ENCODE results near the gene ATRIP. TPM values are rescaled to one million over a fixed set of nuclear protein-coding genes. Genes with fewer than 3 reads are reported as not detected.

The ATRIP gene
- total and polyA plus RNA-seq, 2 donors = 6.2 to 8.4 TPM

DNA sequence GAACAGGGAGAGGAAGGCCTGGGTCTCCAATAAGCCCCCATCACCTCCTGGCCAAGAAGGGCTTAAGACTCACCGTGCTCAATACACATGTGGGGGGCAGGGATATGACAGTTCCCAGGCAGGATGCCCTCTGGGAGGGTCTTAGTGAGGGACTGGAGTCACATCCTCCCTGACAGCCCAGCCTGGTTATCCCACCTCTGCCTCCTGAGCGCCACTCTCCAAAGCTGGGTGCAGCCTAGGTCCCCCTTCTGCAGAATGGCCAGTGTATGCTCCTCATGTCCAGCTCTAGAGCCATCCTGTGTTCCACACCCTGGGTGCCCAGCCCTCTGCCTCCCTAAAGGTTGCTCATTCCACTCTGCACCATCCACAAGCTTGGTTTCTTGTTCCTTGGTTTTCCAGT is 58.6 kb downstream of the ATRIP start:
- Histone ChIP-seq H3K4me3 (ENCODE audit: low read length in 2 of 2) (no peak overlapping the region), H3K36me3 (ENCODE audit: control insufficient read depth in 2 of 2, insufficient read depth in 2 of 2, low read length in 1 of 2) (no peaks in the 10 kb centered on the region), H3K4me1 (ENCODE audit: control insufficient read depth in 2 of 2, insufficient read depth in 2 of 2, low read length in 2 of 2) (peaks cover 4 to 32% of the 10 kb centered on the region in 2 donors), H3K27ac (ENCODE audit: low read depth in 1 of 2, low read length in 1 of 2) (no peak overlapping the region), H3K9me3 (ENCODE audit: control insufficient read depth in 2 of 2, insufficient read depth in 1 of 2, low read length in 1 of 2) (peaks cover 0 to 3% of the 10 kb centered on the region in 2 donors), H3K27me3 (ENCODE audit: control insufficient read depth in 2 of 2, insufficient read depth in 1 of 2, low read length in 1 of 2) (peaks cover 30 to 55% of the 10 kb centered on the region in 2 donors)
- DNase-seq (ENCODE audit: low read depth in 6 of 9, low spot score in 9 of 9) = no peak
- WGBS = 96% methylated on average over 2 of the region's 2 CpGs

DNA sequence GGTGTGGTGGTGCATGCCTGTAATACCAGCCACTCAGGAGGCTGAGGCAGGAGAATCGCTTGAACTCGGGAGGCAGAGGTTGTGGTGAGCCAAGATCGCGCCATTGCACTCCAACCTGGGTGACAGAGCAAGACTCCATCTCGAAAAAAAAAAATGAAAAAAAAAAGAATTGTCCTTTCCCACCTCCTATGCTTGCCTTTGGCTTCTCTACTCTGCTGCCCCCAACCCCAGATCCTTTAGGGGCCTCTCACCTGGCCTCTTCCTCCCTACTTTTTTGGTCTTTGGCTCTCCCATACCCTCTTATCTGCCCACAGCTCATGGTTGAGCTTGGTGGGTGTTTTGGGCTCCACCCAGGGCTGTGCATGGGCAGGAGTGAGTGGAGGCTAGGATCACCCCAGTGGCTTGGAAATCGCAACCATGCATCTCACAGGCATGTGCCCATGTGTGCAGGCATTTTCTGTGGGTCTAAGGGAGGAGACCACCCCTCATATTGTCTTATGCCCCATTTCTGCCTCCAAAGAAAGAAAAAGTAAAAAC is 59.5 kb downstream of the ATRIP start:
- peaks cover 0 to 3% of the 10 kb centered on the region in 2 donors for H3K9me3 ChIP-seq (ENCODE audit: control insufficient read depth in 2 of 2, insufficient read depth in 1 of 2, low read length in 1 of 2)
- H3K4me3 ChIP-seq (ENCODE audit: low read length in 2 of 2) = no peak overlapping the region
- peaks cover 4 to 32% of the 10 kb centered on the region in 2 donors for H3K4me1 ChIP-seq (ENCODE audit: control insufficient read depth in 2 of 2, insufficient read depth in 2 of 2, low read length in 2 of 2)
- no peak for DNase-seq (ENCODE audit: low read depth in 6 of 9, low spot score in 9 of 9)
- peaks cover 30 to 58% of the 10 kb centered on the region in 2 donors for H3K27me3 ChIP-seq (ENCODE audit: control insufficient read depth in 2 of 2, insufficient read depth in 1 of 2, low read length in 1 of 2)
- 95% methylated on average over 6 of the region's 6 CpGs for WGBS
- no peaks in the 10 kb centered on the region for H3K36me3 ChIP-seq (ENCODE audit: control insufficient read depth in 2 of 2, insufficient read depth in 2 of 2, low read length in 1 of 2)
- no peak overlapping the region for H3K27ac ChIP-seq (ENCODE audit: low read depth in 1 of 2, low read length in 1 of 2)

DNA sequence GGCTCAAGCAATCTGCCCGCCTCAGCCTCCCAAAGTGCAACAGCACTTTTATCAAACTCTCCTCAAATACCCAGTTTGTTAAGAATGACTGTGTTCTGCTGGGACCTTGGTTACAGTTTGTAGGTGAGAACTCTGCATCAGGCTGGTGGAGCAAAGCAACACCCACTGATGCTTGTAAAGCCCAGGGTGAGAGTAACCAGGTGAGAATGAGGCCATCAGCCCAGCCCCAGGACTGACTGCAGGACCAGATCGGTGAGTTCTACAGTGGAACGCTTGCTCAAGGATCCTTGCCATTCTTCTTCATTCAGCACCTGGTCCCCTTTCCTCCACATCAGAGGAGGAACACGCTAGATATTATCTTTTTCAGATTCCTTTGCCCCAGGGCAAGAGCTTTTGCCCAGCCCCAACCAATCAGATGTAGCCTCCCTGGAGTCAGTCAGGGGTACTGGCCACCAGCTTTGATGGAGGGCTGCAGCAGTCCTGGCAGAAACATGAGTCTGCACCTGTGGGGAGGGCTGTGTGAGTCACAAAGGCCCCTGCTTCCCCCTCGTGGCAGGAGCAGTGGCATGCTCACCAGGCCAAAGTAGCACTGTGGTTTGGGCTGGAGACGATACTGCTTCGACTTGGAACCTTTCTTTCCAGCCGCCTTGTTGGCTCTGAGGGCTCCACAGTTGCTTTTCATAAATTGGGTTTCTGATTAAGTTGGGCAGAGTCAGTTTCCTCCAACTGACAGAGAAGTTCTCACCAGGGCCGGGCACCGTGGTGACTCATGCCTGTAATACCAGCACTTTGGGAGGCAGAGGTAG is 60.9 kb downstream of the ATRIP start:
- Histone ChIP-seq H3K36me3 (ENCODE audit: control insufficient read depth in 2 of 2, insufficient read depth in 2 of 2, low read length in 1 of 2) (no peaks in the 10 kb centered on the region), H3K4me3 (ENCODE audit: low read length in 2 of 2) (no peak overlapping the region), H3K4me1 (ENCODE audit: control insufficient read depth in 2 of 2, insufficient read depth in 2 of 2, low read length in 2 of 2) (peaks cover 4 to 32% of the 10 kb centered on the region in 2 donors), H3K27ac (ENCODE audit: low read depth in 1 of 2, low read length in 1 of 2) (peak overlapping the region in 1 of 2 donors; percentile 43), H3K9me3 (ENCODE audit: control insufficient read depth in 2 of 2, insufficient read depth in 1 of 2, low read length in 1 of 2) (peaks cover 0 to 3% of the 10 kb centered on the region in 2 donors), H3K27me3 (ENCODE audit: control insufficient read depth in 2 of 2, insufficient read depth in 1 of 2, low read length in 1 of 2) (peaks cover 30 to 50% of the 10 kb centered on the region in 2 donors)
- DNase-seq (ENCODE audit: low read depth in 6 of 9, low spot score in 9 of 9) = peak; percentile 24 to 83 (median 57)
- WGBS = 30% methylated on average over 10 of the region's 10 CpGs

DNA sequence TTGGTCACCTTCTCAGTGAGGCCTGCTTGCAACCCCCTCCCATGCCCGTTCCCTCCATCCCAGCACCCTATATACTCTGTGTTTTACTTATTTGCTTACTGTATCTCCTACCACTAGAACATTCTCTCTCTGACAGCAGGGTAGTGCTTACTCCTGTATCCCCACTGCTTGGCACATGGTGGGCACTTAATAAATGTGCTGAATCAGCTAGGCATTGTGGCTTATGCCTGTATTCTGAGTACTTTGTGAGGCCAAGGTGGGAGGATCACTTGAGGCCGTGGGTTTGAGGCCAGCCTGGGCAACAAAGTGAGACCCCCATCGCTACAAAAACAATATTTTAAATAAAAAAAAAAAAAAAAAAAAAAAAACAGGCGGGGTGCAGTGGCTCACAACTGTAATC is 65.0 kb downstream of the ATRIP start:
- peaks cover 4 to 32% of the 10 kb centered on the region in 2 donors for H3K4me1 ChIP-seq (ENCODE audit: control insufficient read depth in 2 of 2, insufficient read depth in 2 of 2, low read length in 2 of 2)
- DNase-seq (ENCODE audit: low read depth in 6 of 9, low spot score in 9 of 9) = no peak
- no peaks in the 10 kb centered on the region for H3K36me3 ChIP-seq (ENCODE audit: control insufficient read depth in 2 of 2, insufficient read depth in 2 of 2, low read length in 1 of 2)
- H3K4me3 ChIP-seq (ENCODE audit: low read length in 2 of 2) = no peak overlapping the region
- H3K27ac ChIP-seq (ENCODE audit: low read depth in 1 of 2, low read length in 1 of 2) = no peak overlapping the region
- peaks cover 0 to 12% of the 10 kb centered on the region in 2 donors for H3K27me3 ChIP-seq (ENCODE audit: control insufficient read depth in 2 of 2, insufficient read depth in 1 of 2, low read length in 1 of 2)
- WGBS = 96% methylated on average over 4 of the region's 4 CpGs
- no peaks in the 10 kb centered on the region for H3K9me3 ChIP-seq (ENCODE audit: control insufficient read depth in 2 of 2, insufficient read depth in 1 of 2, low read length in 1 of 2)

DNA sequence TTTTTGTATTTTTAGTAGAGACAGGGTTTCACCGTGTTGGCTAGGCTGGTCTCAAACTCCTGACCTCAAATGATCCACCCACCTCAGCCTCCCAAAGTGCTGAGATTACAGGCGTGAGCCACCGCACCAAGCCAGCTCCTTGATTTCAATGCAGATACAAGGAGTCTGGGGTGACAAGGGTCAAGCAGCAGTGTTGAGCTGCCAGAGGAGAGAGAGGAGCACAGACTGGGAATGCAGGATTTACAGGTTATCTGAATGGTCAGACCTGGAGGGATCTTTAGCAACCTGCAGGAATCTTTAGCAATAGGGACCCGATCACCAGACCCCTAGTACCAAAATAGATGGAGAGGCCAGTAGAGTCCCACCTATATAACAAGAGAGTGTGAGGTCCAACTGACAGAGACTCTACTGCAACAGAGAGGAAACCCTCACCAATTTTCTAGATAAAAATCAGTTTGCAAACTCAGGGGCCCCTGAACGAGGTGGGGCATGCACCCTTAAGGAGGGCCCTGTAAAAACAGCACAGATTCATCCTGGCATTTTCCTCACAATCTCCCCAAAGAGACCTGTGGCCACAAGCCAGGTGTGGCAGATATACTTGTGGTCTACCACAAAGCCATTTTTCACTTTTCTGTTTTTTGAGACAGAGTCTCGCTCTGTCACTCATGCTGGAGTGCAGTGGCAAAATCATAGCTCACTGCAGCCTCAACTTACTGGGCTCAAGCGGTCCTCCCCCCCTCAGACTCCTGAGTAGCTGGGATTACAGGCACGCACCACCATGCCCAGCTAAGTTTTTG is 68.1 kb downstream of the ATRIP start:
- Histone ChIP-seq H3K4me1 (ENCODE audit: control insufficient read depth in 2 of 2, insufficient read depth in 2 of 2, low read length in 2 of 2) (peaks cover 0 to 26% of the 10 kb centered on the region in 2 donors), H3K27ac (ENCODE audit: low read depth in 1 of 2, low read length in 1 of 2) (no peak overlapping the region), H3K36me3 (ENCODE audit: control insufficient read depth in 2 of 2, insufficient read depth in 2 of 2, low read length in 1 of 2) (no peaks in the 10 kb centered on the region), H3K4me3 (ENCODE audit: low read length in 2 of 2) (no peak overlapping the region), H3K9me3 (ENCODE audit: control insufficient read depth in 2 of 2, insufficient read depth in 1 of 2, low read length in 1 of 2) (no peaks in the 10 kb centered on the region), H3K27me3 (ENCODE audit: control insufficient read depth in 2 of 2, insufficient read depth in 1 of 2, low read length in 1 of 2) (peaks cover 0 to 7% of the 10 kb centered on the region in 2 donors)
- peak in 7 of 9 donors; percentile 13 to 78 (median 36) for DNase-seq (ENCODE audit: low read depth in 6 of 9, low spot score in 9 of 9)
- 52% methylated on average over 8 of the region's 8 CpGs for WGBS

Other genes with a start within 250 kb of the ATRIP start
- gene CAMP, start 223.2 kb upstream of the ATRIP start, total RNA-seq = 7.8 TPM
- gene CAMP, start 223.2 kb upstream of the ATRIP start, polyA plus RNA-seq = 2.9 TPM
- gene ZNF589, start 205.6 kb upstream of the ATRIP start, total RNA-seq = 11.2 TPM
- 13.7 TPM for gene ZNF589, start 205.6 kb upstream of the ATRIP start, polyA plus RNA-seq
- gene NME6, start 145.4 kb upstream of the ATRIP start, total RNA-seq = 14.5 TPM
- gene NME6, start 145.4 kb upstream of the ATRIP start, polyA plus RNA-seq = 12.9 TPM
- not detected for gene SPINK8, start 113.1 kb upstream of the ATRIP start, total RNA-seq
- gene SPINK8, start 113.1 kb upstream of the ATRIP start, polyA plus RNA-seq = 0.14 TPM
- 0.05 TPM for gene FBXW12, start 74.5 kb upstream of the ATRIP start, total RNA-seq
- gene FBXW12, start 74.5 kb upstream of the ATRIP start, polyA plus RNA-seq = 0.07 TPM
- 7.7 TPM for gene PLXNB1, start 16.7 kb upstream of the ATRIP start, total RNA-seq
- gene PLXNB1, start 16.7 kb upstream of the ATRIP start, polyA plus RNA-seq = 112 TPM
- gene CCDC51, start 6.6 kb upstream of the ATRIP start, total RNA-seq = 17.8 TPM
- gene CCDC51, start 6.6 kb upstream of the ATRIP start, polyA plus RNA-seq = 14.1 TPM
- 660 TPM for gene TMA7, start 6.5 kb upstream of the ATRIP start, total RNA-seq
- gene TMA7, start 6.5 kb upstream of the ATRIP start, polyA plus RNA-seq = 735 TPM
- 115 TPM for gene SHISA5, start 57.4 kb downstream of the ATRIP start, total RNA-seq
- gene SHISA5, start 57.4 kb downstream of the ATRIP start, polyA plus RNA-seq = 104 TPM
- 6.1 TPM for gene PFKFB4, start 110.1 kb downstream of the ATRIP start, total RNA-seq
- gene PFKFB4, start 110.1 kb downstream of the ATRIP start, polyA plus RNA-seq = 3.5 TPM
- 0.09 TPM for gene UCN2, start 117.0 kb downstream of the ATRIP start, total RNA-seq
- 4.7 TPM for gene UCN2, start 117.0 kb downstream of the ATRIP start, polyA plus RNA-seq
- gene COL7A1, start 148.6 kb downstream of the ATRIP start, total RNA-seq = 4.4 TPM
- 273 TPM for gene COL7A1, start 148.6 kb downstream of the ATRIP start, polyA plus RNA-seq
- gene UQCRC1, start 162.9 kb downstream of the ATRIP start, total RNA-seq = 159 TPM
- gene UQCRC1, start 162.9 kb downstream of the ATRIP start, polyA plus RNA-seq = 108 TPM
- not detected for gene TMEM89, start 175.0 kb downstream of the ATRIP start, total RNA-seq
- gene TMEM89, start 175.0 kb downstream of the ATRIP start, polyA plus RNA-seq = 0.23 TPM
- 8.9 TPM for gene SLC26A6, start 188.7 kb downstream of the ATRIP start, total RNA-seq
- 24.7 TPM for gene SLC26A6, start 188.7 kb downstream of the ATRIP start, polyA plus RNA-seq
- gene CELSR3, start 216.1 kb downstream of the ATRIP start, total RNA-seq = 0.38 TPM
- 1.4 TPM for gene CELSR3, start 216.1 kb downstream of the ATRIP start, polyA plus RNA-seq
- 8.8 TPM for gene NCKIPSD, start 239.2 kb downstream of the ATRIP start, total RNA-seq
- 7.0 TPM for gene NCKIPSD, start 239.2 kb downstream of the ATRIP start, polyA plus RNA-seq